GM11168 (cell line): ENCODE results near the gene GLB1L3.
"Not testable (repeated sequence)": the region's sequence is repeated elsewhere in the genome, so short reads cannot be mapped to it uniquely, and the experiment has no call there.

Source experiments
- in situ Hi-C: fragments of 300-500 bp; cut with MboI; formaldehyde crosslinking; loops from one replicate; pipeline ENCODE4 v1.12.0; 2022; ENCODE audit warnings: low sequenced_read_pairs; ENCODE audit not compliant: unreplicated experiment

The GLB1L3 gene

DNA sequence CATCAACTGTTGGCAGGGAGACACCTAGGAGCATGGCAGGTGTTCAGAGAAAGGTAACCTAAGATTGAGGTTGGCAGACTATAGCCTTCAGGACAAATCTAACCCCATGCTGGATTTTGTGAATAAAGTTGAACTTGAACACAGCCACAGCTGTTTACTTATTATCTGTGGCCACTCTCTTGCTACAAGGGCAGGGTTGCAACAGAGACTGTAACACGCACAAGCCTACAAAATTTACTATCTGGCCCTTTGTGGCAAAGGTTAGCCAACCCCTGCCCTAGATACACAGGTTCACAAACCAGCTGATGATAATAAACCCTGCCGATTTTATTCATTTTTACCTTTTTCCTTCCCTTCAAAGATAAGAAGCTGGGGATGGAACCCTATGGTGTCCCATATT lies 25.5 kb upstream of the GLB1L3 start:
- in situ Hi-C loops = no loop called here

DNA sequence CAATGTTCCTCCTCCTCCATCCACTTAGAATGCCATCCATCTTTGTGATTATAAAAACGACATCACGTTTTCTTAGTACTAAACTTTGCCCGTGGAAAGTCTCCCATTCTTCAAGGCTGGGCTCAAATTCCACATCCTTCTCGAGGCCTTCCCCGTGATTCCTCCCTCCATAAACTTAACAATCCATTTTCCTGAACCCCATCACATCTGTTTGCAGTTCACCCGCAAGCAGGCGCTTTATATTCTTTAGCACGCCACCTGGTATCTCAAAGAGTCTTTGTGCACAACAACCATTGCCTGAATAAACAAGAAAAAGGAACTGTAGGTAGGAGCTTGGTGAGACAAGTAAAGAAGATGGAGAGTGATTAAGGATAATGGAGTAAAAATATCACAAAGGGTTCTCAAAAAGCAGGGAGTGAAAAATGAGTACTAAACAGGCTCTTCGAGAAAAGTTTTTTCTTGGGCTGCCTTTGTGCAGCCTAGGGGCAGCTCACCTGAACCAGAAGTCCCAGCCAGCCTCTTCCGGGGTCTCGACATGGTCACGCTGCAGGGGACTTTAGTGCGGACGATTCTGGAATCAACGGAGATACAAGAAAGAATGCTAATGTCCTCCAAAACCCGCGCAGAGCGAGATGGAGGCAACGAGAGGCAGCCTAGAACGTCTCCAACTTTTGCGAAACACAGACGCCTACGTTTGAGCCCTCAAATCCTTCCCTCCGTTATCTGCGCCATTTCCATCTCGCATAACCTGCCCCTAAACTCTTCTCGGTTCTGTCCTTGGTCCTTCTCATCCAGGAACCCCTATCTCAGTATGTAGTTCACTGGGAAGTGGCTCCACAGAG lies 23.6 kb upstream of the GLB1L3 start:
- in situ Hi-C loops = no loop called here

DNA sequence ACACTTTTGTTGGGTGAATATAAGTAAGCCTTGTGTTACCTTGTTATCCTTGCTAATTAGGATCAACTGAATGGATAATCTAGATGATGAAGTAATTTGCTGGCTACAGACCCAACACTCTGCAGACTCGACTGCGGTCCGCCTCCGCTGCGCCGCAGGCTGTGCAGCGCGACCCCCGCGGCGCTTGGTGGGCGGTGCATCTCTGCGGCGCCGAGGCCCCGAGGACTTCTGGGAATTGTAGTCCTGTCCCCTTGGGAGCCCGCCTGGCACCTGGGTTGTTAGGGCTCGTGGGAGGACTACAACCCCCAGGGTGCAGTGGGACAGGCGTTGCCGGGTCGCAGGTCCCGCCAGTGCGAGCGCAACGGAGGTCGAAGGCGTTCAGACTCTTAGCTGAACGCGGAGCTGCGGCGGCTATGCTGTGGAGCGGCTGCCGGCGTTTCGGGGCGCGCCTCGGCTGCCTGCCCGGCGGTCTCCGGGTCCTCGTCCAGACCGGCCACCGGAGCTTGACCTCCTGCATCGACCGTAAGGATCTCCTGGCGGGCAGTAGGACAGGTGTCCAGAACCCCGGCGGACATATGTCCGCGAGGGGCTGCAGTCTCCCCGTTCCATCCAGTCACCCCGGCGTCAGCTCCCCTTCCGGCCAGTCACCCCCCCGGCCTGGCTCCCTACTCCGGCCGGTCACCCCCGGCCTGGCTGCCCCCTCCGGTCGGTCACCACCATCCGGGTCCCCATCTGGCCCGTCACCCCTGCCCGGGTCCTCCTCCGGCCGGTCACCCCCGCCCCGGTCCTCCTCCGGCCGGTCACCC lies 22.8 kb upstream of the GLB1L3 start, which contains the start of the genes ACAD8 and THYN1:
TSS of gene ACAD8 (plus strand) at position 381 of the 806 bp plus-strand sequence. CDS start at position 414, 33 bp downstream.
TSS of gene THYN1 (minus strand) at position 165 of the 806 bp plus-strand sequence. CDS start 470 bp downstream, outside the sequence.
- in situ Hi-C loops = no loop called here

DNA sequence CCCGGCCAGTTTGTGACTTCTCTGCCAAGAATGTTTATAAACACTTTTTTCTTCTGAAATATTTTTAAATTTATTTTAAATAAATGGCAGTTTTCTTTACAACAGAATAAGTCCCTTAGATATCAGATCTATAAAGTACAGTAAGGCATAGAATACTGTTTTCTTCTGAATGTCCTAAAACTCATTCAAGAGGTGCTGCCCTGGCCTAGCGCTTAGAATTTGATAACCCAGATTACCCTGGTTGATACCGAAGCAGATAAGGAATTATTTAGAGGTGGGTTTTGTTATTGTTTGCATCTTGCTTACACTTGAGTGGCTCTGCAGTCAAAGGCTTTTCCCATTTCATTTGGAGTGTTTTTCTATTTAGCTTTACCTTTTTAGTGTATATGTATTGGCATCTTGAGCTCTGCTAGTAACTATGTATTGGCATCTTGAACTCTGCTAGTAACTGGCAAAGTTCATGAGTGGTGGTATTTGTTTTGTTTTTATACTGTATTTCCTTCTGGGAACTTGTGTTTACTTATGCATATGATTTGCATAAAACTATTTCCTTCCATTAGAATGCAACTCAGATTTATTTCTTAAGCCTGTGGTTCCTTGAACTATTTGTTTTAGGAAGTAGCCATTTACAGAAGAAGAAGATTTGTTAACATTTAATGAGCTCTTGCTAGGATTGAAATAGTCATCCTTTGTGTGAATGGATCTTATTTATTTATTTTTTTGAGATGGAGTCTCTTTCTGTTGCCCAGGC lies 21.6 kb upstream of the GLB1L3 start:
- in situ Hi-C loops = no loop called here

DNA sequence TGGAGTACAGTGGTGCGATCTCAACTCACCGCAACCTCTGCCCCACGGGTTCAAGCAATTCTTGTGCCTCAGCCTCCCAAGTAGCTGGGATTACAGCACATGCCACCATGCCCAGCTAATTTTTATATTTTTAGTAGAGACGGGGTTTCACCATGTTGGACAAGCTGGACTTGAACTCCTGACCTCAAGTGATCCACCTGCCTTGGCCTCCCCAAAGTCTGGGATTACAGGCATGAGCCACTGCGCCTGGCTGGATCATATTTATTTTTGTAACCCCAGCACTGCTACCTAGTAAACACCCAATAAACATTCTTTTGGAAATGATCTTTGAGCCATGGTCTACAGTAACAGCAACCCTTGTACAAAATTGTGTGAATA lies 21.0 kb upstream of the GLB1L3 start:
- in situ Hi-C loops = not testable (repeated sequence)

DNA sequence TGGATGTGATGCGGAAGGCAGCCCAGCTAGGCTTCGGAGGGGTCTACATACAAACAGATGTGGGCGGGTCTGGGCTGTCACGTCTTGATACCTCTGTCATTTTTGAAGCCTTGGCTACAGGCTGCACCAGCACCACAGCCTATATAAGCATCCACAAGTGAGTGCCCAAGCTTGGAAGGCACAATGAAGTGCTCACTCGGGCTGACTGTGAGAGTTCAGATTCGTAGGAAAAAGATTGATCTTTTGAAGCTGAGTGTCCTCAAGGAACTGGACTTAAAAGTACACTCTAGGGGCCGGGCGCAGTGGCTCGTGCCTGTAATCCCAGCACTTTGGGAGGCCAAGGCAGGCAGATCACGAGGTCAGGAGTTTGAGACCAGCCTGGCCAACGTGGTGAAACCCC lies 19.1 kb upstream of the GLB1L3 start:
- in situ Hi-C loops = no loop called here

DNA sequence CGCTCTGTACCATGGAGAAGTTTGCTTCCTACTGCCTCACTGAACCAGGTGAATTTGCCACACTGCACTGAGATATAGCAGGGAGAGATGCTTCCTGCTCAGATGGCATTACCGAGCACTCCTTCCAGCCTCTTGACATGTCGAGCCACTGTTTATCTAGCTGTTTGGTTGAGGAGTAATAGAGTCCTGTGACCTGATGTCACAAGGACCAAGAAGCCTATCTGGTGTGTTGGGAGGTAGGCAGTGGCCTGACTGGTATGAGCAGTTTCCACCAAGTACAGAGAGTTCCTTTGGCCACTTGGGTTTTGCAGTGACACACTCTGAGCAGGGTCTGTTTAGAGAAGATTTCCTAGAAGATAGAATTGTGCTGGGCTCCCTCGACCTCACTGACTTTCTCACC lies 17.6 kb upstream of the GLB1L3 start:
- in situ Hi-C loops = no loop called here

DNA sequence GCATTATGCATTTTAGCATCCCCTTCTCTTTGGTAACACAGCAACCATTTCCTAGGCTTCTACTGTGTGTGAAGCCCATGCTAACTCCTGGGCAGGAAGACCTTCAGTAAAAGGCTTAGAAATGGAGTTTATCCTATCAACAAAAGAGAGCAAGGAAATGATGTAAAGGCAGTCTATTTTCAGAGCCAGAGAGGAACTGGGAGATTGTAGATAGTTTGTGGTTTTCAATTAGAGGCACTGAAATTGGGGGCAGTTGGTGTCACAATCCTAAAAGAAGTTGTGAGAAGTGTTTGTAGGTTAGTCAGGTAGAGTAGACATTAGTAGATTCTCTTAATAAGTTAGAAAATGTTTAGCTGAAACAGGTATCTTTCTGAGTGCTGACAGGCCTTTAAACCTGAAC lies 15.7 kb upstream of the GLB1L3 start:
- in situ Hi-C loops = no loop called here

DNA sequence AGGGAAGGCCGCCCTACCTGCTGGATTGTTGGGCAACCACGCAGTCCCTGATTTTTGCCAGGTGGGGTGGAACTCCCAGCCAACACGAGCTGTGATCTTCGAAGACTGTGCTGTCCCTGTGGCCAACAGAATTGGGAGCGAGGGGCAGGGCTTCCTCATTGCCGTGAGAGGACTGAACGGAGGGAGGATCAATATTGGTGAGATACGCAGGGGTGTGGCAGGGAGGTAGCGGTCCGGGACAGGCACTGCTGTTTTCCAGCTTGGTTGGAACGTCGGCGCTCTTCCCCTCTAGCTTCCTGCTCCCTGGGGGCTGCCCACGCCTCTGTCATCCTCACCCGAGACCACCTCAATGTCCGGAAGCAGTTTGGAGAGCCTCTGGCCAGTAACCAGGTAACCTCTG lies 15.2 kb upstream of the GLB1L3 start:
- in situ Hi-C loops = no loop called here

DNA sequence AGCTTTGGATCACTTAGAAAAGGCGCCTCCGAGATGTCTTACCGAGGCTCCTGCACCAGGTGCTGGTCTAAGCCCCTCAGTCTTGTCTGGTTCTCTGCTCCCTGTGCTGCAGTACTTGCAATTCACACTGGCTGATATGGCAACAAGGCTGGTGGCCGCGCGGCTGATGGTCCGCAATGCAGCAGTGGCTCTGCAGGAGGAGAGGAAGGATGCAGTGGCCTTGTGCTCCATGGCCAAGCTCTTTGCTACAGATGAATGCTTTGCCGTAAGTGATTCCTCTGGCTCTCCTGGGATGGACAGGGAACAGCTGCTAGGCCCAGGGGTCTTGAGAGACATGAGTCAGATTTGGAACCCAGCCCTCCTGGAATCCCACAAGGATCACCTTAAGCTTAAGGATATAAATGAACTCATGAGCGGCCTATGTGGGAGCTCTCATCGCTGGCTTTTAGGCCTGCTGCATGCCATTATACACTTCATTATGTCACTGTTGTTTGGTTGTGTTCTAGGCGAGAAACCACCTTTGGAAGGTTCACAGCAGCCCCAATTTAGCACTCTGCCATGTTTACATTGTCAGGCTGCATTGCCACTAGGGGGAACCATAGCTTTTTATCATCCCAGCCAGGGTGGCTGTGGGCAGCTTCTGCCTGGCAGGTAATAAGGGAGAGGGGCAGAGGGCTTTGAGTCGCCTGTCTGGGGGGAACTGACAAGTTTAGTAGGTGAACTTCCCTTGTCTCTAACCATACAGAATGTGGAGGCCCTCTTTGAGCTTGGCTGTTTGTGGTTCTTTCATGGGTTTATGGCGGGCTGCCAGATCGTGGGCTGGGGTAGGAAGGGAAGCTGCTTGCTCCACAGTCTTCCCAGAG lies 14.3 kb upstream of the GLB1L3 start:
- in situ Hi-C loops = no loop called here

DNA sequence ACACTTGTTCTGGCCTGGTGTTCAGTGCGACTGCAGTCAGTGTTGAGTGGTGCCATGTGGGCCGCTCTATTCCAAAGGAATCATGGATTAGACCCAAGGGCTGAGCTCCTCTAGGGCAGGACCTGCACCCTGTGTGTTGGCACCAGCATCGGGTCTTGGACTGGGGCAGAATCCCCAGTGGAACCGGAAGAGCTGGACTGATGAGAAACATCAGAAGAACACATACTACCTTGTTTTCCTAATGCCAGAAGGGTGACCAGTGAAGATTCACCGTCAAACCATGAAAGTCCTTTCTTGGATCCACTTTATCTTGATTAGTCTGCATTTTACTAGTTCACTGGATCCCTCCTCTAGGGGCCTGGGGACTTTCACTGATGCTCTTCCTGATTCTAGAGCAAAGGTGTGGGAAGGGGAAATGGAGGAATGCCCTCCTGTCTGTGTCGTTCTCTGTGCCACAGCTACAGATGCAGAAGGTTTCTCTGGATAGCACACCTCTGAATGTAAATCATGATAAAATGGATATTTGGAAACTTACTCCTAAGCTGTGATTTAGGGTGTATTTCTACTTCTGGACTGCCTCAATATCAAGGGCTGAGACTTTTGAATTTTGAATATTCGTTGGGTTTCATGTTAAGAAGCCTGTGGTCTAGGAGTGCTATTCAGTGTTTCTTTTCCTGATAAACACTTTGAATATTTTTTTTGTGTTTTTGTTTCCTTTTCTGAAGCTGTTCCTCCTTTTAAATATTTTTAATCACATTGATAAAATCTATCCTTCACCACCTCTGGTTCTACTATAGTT lies 11.0 kb upstream of the GLB1L3 start:
- in situ Hi-C loops = no loop called here

DNA sequence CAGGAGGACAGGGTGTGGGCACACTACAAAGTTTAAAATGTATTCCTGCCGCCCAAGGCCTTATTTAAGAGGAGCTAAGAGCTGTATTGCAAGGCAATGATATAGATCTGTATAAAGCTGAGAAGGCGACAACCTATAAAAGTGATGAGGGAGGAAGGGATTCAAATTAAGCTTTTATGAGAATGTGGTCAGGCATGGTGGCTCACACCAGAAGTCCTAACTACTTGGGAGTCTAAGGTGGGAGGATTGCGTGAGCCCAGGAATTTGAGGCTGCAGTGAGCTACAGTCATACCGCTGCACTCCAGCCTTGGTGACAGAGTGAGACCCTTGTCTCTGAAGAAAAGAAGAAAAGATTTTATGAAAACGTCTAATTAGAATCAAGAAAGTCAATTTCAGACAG lies 9.7 kb upstream of the GLB1L3 start:
- in situ Hi-C loops = no loop called here

DNA sequence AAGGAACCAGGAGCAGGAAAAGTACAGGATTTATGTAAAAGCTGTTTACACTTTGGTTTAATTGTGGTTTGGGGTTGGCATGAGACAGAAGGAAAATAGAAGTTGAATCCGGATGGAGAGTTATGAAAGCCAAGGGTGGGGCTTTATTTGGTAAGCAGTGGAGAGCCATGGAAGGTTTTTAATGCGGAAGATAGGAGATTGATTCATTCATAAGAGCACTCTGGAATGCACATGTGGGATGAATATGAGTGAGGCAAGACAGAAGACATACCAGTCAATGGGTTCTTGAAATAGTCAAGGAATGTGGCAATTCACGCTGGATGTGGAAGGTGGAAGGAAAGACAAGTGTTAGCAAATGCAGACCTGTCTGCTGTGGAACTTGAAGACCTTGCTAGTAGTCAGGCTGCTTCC lies 9.3 kb upstream of the GLB1L3 start:
- in situ Hi-C loops = no loop called here

DNA sequence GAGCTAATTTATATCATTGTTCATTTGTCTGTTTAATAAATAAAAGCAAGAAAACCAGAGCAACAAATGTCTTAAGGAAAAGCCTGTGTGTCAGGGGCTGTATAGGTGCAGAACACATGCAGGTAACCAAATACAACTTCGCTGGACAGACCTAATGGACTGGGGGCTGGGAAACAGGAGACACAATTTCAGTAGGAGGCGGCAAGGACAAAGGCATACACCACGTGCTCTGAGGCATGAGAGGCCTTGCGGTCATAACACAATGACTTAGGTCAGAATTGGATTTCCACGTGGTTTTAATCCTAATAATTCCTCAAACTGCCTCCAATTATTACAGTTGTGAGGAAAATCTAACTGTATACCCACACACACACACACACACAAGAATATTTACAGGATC lies 8.7 kb upstream of the GLB1L3 start:
- in situ Hi-C loops = no loop called here

DNA sequence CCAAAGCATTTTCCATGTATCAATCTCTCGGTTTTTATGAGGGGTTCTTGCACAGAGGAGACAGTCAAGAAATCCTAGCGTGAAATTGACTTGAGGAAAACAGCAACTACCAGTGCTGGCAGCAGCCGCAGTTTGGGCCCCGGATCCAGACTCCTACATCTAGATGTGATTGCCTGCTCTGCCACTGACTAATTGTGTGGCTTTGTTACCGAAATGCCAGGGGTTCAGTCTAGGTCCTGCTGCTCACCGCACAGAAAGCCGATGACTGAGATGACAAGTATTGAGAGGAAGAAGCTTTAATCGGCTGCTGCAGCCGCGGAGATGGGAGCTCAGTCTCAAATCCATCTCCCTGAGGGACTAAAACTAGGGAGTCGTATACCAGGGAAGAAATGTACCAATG lies 8.2 kb upstream of the GLB1L3 start:
- in situ Hi-C loops = no loop called here

DNA sequence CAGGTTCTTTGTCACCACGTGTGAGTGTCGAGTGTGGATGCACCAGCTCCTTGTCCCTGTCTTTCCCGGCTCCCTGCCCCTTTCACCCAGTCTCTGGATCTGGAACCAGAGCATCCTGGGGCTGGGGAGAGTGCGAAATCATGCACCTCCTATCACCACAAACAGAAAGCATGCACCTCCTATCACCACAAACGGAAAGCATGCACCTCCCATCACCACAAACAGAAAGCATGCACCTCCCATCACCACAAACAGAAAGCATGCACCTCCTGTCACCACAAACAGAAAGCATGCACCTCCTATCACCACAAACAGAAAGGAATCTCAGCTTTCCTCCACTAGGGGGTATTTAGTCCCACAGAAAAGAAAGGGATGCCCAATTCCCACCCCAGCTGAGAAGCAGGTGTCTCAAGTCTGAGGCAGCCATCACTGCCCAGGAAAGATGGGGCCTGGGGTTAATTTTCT lies 5.9 kb upstream of the GLB1L3 start:
- in situ Hi-C loops = no loop called here

DNA sequence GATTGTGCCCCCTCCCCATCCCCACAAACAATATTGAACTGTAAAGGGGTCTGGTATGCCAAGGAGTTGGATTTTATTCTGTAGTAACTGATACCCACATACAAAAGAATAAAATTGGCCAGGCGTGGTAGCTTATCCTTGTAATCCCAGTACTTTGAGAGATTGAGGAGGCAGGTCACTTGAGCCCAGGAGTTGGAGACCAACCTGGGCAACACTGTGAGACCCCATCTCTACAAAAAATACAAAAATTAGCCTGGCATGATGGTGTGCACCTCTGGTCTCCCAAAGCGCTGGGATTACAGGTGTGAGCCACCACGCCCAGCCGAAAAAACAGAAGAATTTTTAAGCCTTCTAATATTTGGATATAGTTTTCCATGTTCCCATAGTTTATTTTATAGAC lies 4.2 kb upstream of the GLB1L3 start:
- in situ Hi-C loops = no loop called here

DNA sequence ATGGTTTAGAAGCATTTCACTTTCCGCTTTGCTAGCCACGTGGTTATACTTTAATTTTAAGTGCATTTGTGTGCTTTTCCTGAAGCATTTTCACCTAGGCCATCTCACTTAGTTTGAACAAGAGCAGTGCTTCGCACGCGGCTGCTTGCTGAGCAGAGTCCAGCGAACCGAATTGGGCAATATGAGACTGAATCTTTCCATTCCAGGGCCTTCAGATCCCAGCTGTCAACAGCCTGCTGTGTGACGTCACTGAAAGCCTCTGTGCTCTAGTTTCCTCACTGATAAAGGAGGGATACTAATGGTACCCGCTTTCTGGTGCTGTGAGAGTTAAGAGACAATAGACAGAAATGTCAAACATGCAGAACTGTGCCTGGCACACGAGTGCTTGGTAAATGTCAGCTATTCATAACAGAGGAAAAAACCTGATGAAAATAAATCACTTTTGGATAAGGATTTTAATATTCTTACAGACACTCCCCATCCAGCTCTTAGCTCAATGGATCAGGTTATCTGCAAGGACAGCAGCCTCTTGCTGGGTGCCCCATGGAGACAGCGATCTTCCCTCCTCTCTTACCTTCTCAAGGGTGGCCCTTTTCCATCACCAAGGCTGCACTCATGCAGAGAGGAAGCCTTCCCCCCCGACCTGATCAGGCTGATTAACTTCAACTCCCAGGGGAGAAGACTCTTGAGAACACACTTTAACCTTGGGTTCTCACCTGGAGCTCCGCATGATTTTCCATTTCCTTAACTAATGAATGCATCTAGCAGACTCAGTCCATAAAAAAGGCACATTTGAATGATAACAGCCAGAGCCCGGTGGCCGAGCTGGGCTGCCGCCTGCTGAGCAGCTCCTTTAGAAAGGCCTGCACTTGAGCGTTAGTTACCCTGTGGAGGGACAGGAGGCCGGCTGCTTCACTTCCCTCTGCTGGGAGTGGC lies 3.5 kb upstream of the GLB1L3 start:
- in situ Hi-C loops = no loop called here
